ENCODE measurements around the gene UPK2. TPM values are rescaled to one million over a fixed set of nuclear protein-coding genes. Genes with fewer than 3 reads are reported as not detected.

UPK2 gene
- total and polyA plus RNA-seq, 2 of the 13 experiments (the other 11 are each of a cell fraction or from before 2014, with no cell fraction given): not detected

DNA sequence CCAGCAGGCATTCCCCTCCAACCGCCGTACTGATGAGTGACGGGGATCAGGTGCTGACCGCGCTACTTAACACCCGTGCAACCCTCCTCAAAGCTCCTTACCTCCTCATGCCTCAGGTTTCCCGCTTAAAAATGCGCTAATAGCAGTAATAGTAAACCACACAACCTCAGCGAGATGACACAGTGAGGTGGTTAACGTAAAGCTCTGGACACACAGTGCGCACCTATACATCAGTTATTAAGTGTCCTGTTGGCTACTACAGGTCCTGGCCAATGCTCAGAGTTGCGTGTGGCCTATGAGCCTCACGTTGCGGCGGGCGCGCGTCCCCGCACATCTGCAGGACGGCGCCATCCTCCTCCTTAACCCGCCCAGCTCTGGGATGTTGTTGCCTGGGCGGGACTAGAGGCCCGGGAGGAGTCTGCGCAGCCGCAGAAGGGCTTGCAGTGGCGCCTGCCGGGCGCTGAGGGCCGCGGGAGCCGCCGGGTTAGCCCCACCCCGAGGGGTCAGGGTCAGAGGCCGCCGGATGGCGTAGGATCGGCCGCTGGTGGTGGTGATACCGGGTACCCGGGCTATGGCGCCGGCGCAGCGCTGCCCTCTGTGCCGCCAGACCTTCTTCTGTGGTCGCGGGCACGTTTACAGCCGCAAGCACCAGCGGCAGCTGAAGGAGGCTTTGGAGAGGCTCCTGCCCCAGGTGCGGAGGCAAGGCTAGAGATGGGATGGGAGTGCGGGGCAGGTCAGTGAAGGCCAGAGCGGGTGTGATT, 41.7 kb downstream of the UPK2 start, which contains the start of gene CENATAC (continued):
- TF ChIP-seq SP1 (IDR thresholded peaks at IDR 0.05) (no peak), SP1 (CRISPR knock-in tag; IDR thresholded peaks at IDR 0.05) (peak; percentile 58), HMG20A (CRISPR knock-in tag; IDR thresholded peaks at IDR 0.05; ENCODE audit: borderline replicate concordance) (no peak), SUZ12 (IDR thresholded peaks at IDR 0.05; ENCODE audit: low read depth, low read length) (no peak), AGO1 (IDR thresholded peaks at IDR 0.05; ENCODE audit: low read depth, low read length, poor library complexity, severe bottlenecking) (peak; percentile 29), MAZ (IDR thresholded peaks at IDR 0.05; ENCODE audit: borderline replicate concordance, low read depth, low read length) (peak; percentile 44; the same call in 1 of the 2 replicates), MAZ (CRISPR knock-in tag; IDR thresholded peaks at IDR 0.05; ENCODE audit: low read depth) (peak; percentile 47; the same call in 1 of the 2 replicates), ZNF749 (CRISPR knock-in tag; IDR thresholded peaks at IDR 0.05; ENCODE audit: borderline replicate concordance) (peak; percentile 55; the same call in 1 of the 2 replicates), FLYWCH1 (CRISPR knock-in tag; IDR thresholded peaks at IDR 0.05) (no peak), ZNF546 (CRISPR knock-in tag; conservative IDR thresholded peaks at IDR 0.05) (peak; percentile 59; the same call in 1 of the 2 replicates), ZNF567 (CRISPR knock-in tag; IDR thresholded peaks at IDR 0.05; ENCODE audit: borderline replicate concordance) (no peak), IRX3 (CRISPR knock-in tag; IDR thresholded peaks at IDR 0.05; ENCODE audit: borderline replicate concordance, low read depth) (no peak), TAF1 (CRISPR knock-in tag; IDR thresholded peaks at IDR 0.05) (peak; percentile 84; the same call in 1 of the 2 replicates)
- TF ChIP-seq, protein P1, sequence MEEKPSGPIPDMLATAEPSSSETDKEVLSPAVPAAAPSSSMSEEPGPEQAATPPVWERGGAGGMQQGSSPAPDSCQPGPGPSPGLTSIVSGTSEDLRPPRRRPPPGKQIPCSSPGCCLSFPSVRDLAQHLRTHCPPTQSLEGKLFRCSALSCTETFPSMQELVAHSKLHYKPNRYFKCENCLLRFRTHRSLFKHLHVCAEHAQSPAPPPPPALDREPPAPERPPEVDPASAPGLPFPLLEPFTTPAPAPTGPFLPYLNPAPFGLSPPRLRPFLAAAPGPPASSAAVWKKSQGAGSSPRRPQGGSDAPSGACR (CRISPR knock-in tag; IDR thresholded peaks at IDR 0.05): 0 out of 2 replicates have a peak, but pooled peaks have one; percentile 42
- TF ChIP-seq, protein P2, sequence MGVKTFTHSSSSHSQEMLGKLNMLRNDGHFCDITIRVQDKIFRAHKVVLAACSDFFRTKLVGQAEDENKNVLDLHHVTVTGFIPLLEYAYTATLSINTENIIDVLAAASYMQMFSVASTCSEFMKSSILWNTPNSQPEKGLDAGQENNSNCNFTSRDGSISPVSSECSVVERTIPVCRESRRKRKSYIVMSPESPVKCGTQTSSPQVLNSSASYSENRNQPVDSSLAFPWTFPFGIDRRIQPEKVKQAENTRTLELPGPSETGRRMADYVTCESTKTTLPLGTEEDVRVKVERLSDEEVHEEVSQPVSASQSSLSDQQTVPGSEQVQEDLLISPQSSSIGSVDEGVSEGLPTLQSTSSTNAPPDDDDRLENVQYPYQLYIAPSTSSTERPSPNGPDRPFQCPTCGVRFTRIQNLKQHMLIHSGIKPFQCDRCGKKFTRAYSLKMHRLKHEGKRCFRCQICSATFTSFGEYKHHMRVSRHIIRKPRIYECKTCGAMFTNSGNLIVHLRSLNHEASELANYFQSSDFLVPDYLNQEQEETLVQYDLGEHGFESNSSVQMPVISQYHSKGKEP (CRISPR knock-in tag; IDR thresholded peaks at IDR 0.05): no peak
- TF ChIP-seq, protein P3, sequence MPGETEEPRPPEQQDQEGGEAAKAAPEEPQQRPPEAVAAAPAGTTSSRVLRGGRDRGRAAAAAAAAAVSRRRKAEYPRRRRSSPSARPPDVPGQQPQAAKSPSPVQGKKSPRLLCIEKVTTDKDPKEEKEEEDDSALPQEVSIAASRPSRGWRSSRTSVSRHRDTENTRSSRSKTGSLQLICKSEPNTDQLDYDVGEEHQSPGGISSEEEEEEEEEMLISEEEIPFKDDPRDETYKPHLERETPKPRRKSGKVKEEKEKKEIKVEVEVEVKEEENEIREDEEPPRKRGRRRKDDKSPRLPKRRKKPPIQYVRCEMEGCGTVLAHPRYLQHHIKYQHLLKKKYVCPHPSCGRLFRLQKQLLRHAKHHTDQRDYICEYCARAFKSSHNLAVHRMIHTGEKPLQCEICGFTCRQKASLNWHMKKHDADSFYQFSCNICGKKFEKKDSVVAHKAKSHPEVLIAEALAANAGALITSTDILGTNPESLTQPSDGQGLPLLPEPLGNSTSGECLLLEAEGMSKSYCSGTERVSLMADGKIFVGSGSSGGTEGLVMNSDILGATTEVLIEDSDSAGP (CRISPR knock-in tag; IDR thresholded peaks at IDR 0.05; ENCODE audit: borderline replicate concordance): peak; percentile 84
- TF ChIP-seq, protein P4, sequence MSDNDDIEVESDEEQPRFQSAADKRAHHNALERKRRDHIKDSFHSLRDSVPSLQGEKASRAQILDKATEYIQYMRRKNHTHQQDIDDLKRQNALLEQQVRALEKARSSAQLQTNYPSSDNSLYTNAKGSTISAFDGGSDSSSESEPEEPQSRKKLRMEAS (IDR thresholded peaks at IDR 0.05): peak; percentile 73
- TF ChIP-seq, protein P5, sequence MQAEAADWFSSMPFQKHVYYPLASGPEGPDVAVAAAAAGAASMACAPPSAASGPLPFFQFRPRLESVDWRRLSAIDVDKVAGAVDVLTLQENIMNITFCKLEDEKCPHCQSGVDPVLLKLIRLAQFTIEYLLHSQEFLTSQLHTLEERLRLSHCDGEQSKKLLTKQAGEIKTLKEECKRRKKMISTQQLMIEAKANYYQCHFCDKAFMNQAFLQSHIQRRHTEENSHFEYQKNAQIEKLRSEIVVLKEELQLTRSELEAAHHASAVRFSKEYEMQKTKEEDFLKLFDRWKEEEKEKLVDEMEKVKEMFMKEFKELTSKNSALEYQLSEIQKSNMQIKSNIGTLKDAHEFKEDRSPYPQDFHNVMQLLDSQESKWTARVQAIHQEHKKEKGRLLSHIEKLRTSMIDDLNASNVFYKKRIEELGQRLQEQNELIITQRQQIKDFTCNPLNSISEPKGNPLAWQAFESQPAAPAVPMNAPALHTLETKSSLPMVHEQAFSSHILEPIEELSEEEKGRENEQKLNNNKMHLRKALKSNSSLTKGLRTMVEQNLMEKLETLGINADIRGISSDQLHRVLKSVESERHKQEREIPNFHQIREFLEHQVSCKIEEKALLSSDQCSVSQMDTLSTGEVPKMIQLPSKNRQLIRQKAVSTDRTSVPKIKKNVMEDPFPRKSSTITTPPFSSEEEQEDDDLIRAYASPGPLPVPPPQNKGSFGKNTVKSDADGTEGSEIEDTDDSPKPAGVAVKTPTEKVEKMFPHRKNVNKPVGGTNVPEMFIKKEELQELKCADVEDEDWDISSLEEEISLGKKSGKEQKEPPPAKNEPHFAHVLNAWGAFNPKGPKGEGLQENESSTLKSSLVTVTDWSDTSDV (CRISPR knock-in tag; IDR thresholded peaks at IDR 0.05): 0 out of 2 replicates have a peak, but pooled peaks have one; percentile 23
- TF ChIP-seq, protein P6, sequence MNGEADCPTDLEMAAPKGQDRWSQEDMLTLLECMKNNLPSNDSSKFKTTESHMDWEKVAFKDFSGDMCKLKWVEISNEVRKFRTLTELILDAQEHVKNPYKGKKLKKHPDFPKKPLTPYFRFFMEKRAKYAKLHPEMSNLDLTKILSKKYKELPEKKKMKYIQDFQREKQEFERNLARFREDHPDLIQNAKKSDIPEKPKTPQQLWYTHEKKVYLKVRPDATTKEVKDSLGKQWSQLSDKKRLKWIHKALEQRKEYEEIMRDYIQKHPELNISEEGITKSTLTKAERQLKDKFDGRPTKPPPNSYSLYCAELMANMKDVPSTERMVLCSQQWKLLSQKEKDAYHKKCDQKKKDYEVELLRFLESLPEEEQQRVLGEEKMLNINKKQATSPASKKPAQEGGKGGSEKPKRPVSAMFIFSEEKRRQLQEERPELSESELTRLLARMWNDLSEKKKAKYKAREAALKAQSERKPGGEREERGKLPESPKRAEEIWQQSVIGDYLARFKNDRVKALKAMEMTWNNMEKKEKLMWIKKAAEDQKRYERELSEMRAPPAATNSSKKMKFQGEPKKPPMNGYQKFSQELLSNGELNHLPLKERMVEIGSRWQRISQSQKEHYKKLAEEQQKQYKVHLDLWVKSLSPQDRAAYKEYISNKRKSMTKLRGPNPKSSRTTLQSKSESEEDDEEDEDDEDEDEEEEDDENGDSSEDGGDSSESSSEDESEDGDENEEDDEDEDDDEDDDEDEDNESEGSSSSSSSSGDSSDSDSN (CRISPR knock-in tag; IDR thresholded peaks at IDR 0.05): peak; percentile 63

Measured in HepG2 (cell line).